Neuronal stem cell (in vitro differentiated cells): ENCODE results near the gene POLE.
A peak's percentile ranks its signal among the peaks of the same experiment; 100 is the strongest.

Experiments
- DNase-seq: peaks from one replicate; pipeline ENCODE4 v3.0.0-alpha.2; 2013; ENCODE audit warnings: low spot score
- H2AFZ ChIP-seq: one replicate; pipeline ENCODE4 v1.6.1; 2013; ENCODE audit warnings: mild to moderate bottlenecking, low read length, inconsistent platforms
- H2AK5ac ChIP-seq: 2 replicates; pipeline ENCODE4 v1.6.1; 2013; ENCODE audit warnings: low read depth, mild to moderate bottlenecking, inconsistent platforms, low read length, moderate library complexity, mixed read lengths
- H2BK120ac ChIP-seq: 2 replicates; pipeline ENCODE4 v1.6.1; 2013; ENCODE audit warnings: low read depth, mild to moderate bottlenecking, inconsistent platforms, low read length, moderate library complexity, mixed read lengths
- H2BK12ac ChIP-seq: one replicate; pipeline ENCODE4 v1.6.1; 2013; ENCODE audit warnings: low read length, inconsistent platforms
- H2BK15ac ChIP-seq: 2 replicates; pipeline ENCODE4 v1.6.1; 2013; ENCODE audit warnings: mild to moderate bottlenecking, low read length, inconsistent platforms, mixed read lengths
- H2BK5ac ChIP-seq: one replicate; pipeline ENCODE4 v1.6.1; 2013; ENCODE audit warnings: inconsistent platforms, mild to moderate bottlenecking, low read length, moderate library complexity
- H3K14ac ChIP-seq: one replicate; pipeline ENCODE4 v1.6.1; 2013; ENCODE audit warnings: low read length, inconsistent platforms
- H3K18ac ChIP-seq: 2 replicates; pipeline ENCODE4 v1.6.1; 2013; ENCODE audit warnings: low read length, inconsistent platforms
- H3K23ac ChIP-seq: 2 replicates; pipeline ENCODE4 v1.6.1; 2013; ENCODE audit warnings: low read depth, mild to moderate bottlenecking, mixed read lengths, low read length, inconsistent platforms; ENCODE audit not compliant: poor library complexity
- H3K27ac ChIP-seq: replicated peaks from 3 replicates; pipeline ENCODE4 v1.5.1; 2013; ENCODE audit warnings: low read length, inconsistent platforms
- H3K27me3 ChIP-seq, 3 experiments: 2 replicates each; pipeline ENCODE4 v1.6.1; 2013; ENCODE audit warnings: low read length in 3 of 3, mild to moderate bottlenecking in 2 of 3, inconsistent platforms in 1 of 3, low read depth in 1 of 3, mixed read lengths in 1 of 3, moderate library complexity in 1 of 3; ENCODE audit not compliant: control insufficient read depth in 3 of 3, insufficient read depth in 3 of 3
- H3K36me3 ChIP-seq, 2 donors: replicated peaks in 1 of 2; 2 replicates each; pipeline ENCODE4 v1.6.1; 2013; ENCODE audit warnings: low read length in 2 of 2; ENCODE audit not compliant: control insufficient read depth in 2 of 2, insufficient read depth in 2 of 2
- H3K4ac ChIP-seq: 2 replicates; pipeline ENCODE4 v1.6.1; 2013; ENCODE audit warnings: inconsistent platforms, mild to moderate bottlenecking, low read length, moderate library complexity
- H3K4me1 ChIP-seq, 2 donors: 1 replicate in 1 of 2; 2 replicates in 1 of 2; pipeline ENCODE4 v1.6.1; 2013; ENCODE audit warnings: low read length in 2 of 2, low read depth in 1 of 2; ENCODE audit not compliant: control insufficient read depth in 2 of 2, insufficient read depth in 1 of 2
- H3K4me2 ChIP-seq: one replicate; pipeline ENCODE4 v1.6.1; 2013; ENCODE audit warnings: mild to moderate bottlenecking, low read length, inconsistent platforms; ENCODE audit not compliant: insufficient read depth, poor library complexity, severe bottlenecking
- H3K4me3 ChIP-seq, 2 donors: 2 replicates each; pipeline ENCODE4 v1.5.1; 2013; ENCODE audit warnings: low read length in 2 of 2, mild to moderate bottlenecking in 2 of 2, inconsistent platforms in 1 of 2, moderate library complexity in 1 of 2
- H3K79me1 ChIP-seq: one replicate; pipeline ENCODE4 v1.6.1; 2013; ENCODE audit warnings: low read depth, mild to moderate bottlenecking, inconsistent platforms, low read length, moderate library complexity
- H3K9ac ChIP-seq: one replicate; pipeline ENCODE4 v1.6.1; 2013; ENCODE audit warnings: mild to moderate bottlenecking, low read depth, low read length, inconsistent platforms; ENCODE audit not compliant: poor library complexity
- H3K9me3 ChIP-seq, 2 donors: replicated peaks in 1 of 2; 2 replicates each; pipeline versions ENCODE3 to v1.6.1; 2013; ENCODE audit warnings: low read length in 2 of 2, mild to moderate bottlenecking in 2 of 2, inconsistent platforms in 1 of 2, low read depth in 1 of 2, mixed read lengths in 1 of 2, moderate library complexity in 1 of 2; ENCODE audit not compliant: control insufficient read depth in 2 of 2, insufficient read depth in 1 of 2
- H4K8ac ChIP-seq: one replicate; pipeline ENCODE4 v1.6.1; 2013; ENCODE audit warnings: low read depth, mild to moderate bottlenecking, inconsistent platforms, low read length, moderate library complexity
- H4K91ac ChIP-seq: one replicate; pipeline ENCODE4 v1.6.1; 2013; ENCODE audit warnings: low read length, low read depth, mild to moderate bottlenecking, inconsistent platforms; ENCODE audit not compliant: poor library complexity
- WGBS, 2 donors: extraction: QIAGEN DNeasy Blood & Tissue Kit; methylation state at CpG; one replicate each; pipeline ENCODE4 v1.1.7; 2013; ENCODE audit warnings: missing lambda C conversion rate in 2 of 2, mixed read lengths in 1 of 2; ENCODE audit not compliant: insufficient read length in 2 of 2, insufficient replicate concordance in 1 of 2; ENCODE audit errors: extremely low coverage in 2 of 2; 5-methylcytosine and 5-hydroxymethylcytosine counted together

POLE gene

GRCh38 chr12:132660996-132661395 lies 26.1 kb downstream of the POLE start:
- no peak overlapping the region for H3K4me3 ChIP-seq
- no peaks in the 10 kb centered on the region for H3K4me1 ChIP-seq
- no peak overlapping the region for H2BK15ac ChIP-seq
- H3K9me3 ChIP-seq = peaks cover 0 to 3% of the 10 kb centered on the region in 2 donors
- H3K79me1 ChIP-seq = peaks cover 4% of the 10 kb centered on the region
- H2BK12ac ChIP-seq = no peak overlapping the region
- no CpG with 5 or more reads among the region's 11 CpGs for WGBS, 2 donors
- DNase-seq = no peak
- H4K91ac ChIP-seq = no peak overlapping the region
- no peak overlapping the region for H2BK5ac ChIP-seq
- H3K27me3 ChIP-seq = no peaks in the 10 kb centered on the region
- H3K9ac ChIP-seq = no peak overlapping the region
- H3K4me2 ChIP-seq = no peak overlapping the region
- no peak overlapping the region for H2AK5ac ChIP-seq
- H4K8ac ChIP-seq = no peak overlapping the region
- no peak overlapping the region for H2BK120ac ChIP-seq
- no peak overlapping the region for H3K14ac ChIP-seq
- no peak overlapping the region for H3K23ac ChIP-seq
- H3K18ac ChIP-seq = no peak overlapping the region
- no peak overlapping the region for H2AFZ ChIP-seq
- H3K36me3 ChIP-seq = peaks cover 78 to 99% of the 10 kb centered on the region in 2 donors
- H3K27ac ChIP-seq = no peak overlapping the region
- no peak overlapping the region for H3K4ac ChIP-seq

- no peaks in the 10 kb centered on the region for H3K4me1 ChIP-seq
- peaks cover 73 to 99% of the 10 kb centered on the region in 2 donors for H3K36me3 ChIP-seq
- H2AFZ ChIP-seq = no peak overlapping the region
- no peak overlapping the region for H2AK5ac ChIP-seq
- no peak overlapping the region for H3K9ac ChIP-seq
- H3K4me2 ChIP-seq = no peak overlapping the region
- H4K91ac ChIP-seq = no peak overlapping the region
- H2BK12ac ChIP-seq = no peak overlapping the region
- no peak overlapping the region for H4K8ac ChIP-seq
- no peak overlapping the region for H3K4me3 ChIP-seq
- H2BK5ac ChIP-seq = no peak overlapping the region
- H3K18ac ChIP-seq = no peak overlapping the region
- DNase-seq = no peak
- WGBS, 2 donors = no CpG with 5 or more reads among the region's 5 CpGs
- H2BK120ac ChIP-seq = no peak overlapping the region
- no peak overlapping the region for H3K23ac ChIP-seq
- H3K27ac ChIP-seq = no peak overlapping the region
- no peak overlapping the region for H2BK15ac ChIP-seq
- H3K14ac ChIP-seq = no peak overlapping the region
- no peaks in the 10 kb centered on the region for H3K27me3 ChIP-seq
- H3K9me3 ChIP-seq = peaks cover 0 to 3% of the 10 kb centered on the region in 2 donors
- H3K4ac ChIP-seq = no peak overlapping the region
- H3K79me1 ChIP-seq = peaks cover 4% of the 10 kb centered on the region
Measured at GRCh38 chr12:132660052-132660451, 27.1 kb downstream of the POLE start.

GRCh38 chr12:132659146-132659545 lies 28.0 kb downstream of the POLE start:
- WGBS, 2 donors = no CpG with 5 or more reads among the region's 16 CpGs
- H4K91ac ChIP-seq = no peak overlapping the region
- H2AFZ ChIP-seq = no peak overlapping the region
- no peak for DNase-seq
- H3K79me1 ChIP-seq = peaks cover under 1% of the 10 kb centered on the region
- H3K23ac ChIP-seq = peak overlapping the region; percentile 60
- peak overlapping the region in 1 of 2 donors; percentile 24 for H3K4me3 ChIP-seq
- no peaks in the 10 kb centered on the region for H3K27me3 ChIP-seq
- no peak overlapping the region for H2BK120ac ChIP-seq
- no peak overlapping the region for H3K4ac ChIP-seq
- no peak overlapping the region for H3K14ac ChIP-seq
- H3K9me3 ChIP-seq = peaks cover 0 to 3% of the 10 kb centered on the region in 2 donors
- H2BK12ac ChIP-seq = no peak overlapping the region
- no peak overlapping the region for H2BK15ac ChIP-seq
- no peak overlapping the region for H3K9ac ChIP-seq
- H3K18ac ChIP-seq = no peak overlapping the region
- no peak overlapping the region for H3K4me2 ChIP-seq
- H4K8ac ChIP-seq = no peak overlapping the region
- H3K36me3 ChIP-seq = peaks cover 67 to 99% of the 10 kb centered on the region in 2 donors
- no peak overlapping the region for H2AK5ac ChIP-seq
- no peaks in the 10 kb centered on the region for H3K4me1 ChIP-seq
- no peak overlapping the region for H2BK5ac ChIP-seq
- H3K27ac ChIP-seq = no peak overlapping the region

- no peak overlapping the region for H2BK5ac ChIP-seq
- H3K9me3 ChIP-seq = peaks cover 0 to 3% of the 10 kb centered on the region in 2 donors
- no peak overlapping the region for H4K91ac ChIP-seq
- no peak overlapping the region for H2AK5ac ChIP-seq
- WGBS, 2 donors = no CpG with 5 or more reads among the region's 32 CpGs
- H3K9ac ChIP-seq = no peak overlapping the region
- H2AFZ ChIP-seq = no peak overlapping the region
- peak overlapping the region in 1 of 2 donors; percentile 49 for H3K4me3 ChIP-seq
- peak overlapping the region; percentile 15 for H3K23ac ChIP-seq
- no peaks in the 10 kb centered on the region for H3K4me1 ChIP-seq
- DNase-seq = no peak
- H3K27ac ChIP-seq = no peak overlapping the region
- H3K18ac ChIP-seq = no peak overlapping the region
- no peaks in the 10 kb centered on the region for H3K79me1 ChIP-seq
- no peak overlapping the region for H4K8ac ChIP-seq
- no peak overlapping the region for H3K4ac ChIP-seq
- no peak overlapping the region for H2BK12ac ChIP-seq
- no peaks in the 10 kb centered on the region for H3K27me3 ChIP-seq
- no peak overlapping the region for H3K4me2 ChIP-seq
- no peak overlapping the region for H2BK15ac ChIP-seq
- no peak overlapping the region for H2BK120ac ChIP-seq
- no peak overlapping the region for H3K14ac ChIP-seq
- H3K36me3 ChIP-seq = peaks cover 60 to 99% of the 10 kb centered on the region in 2 donors
Measured at GRCh38 chr12:132658149-132658894, 28.8 kb downstream of the POLE start.
